Stomach (tissue), 9 donors: Measurements from ENCODE around the gene ITPR1. TPM values are rescaled to one million over a fixed set of nuclear protein-coding genes. Genes with fewer than 3 reads are reported as not detected.

ENCODE experiments used
- DNase-seq, 2 donors: peaks; one replicate each; pipeline versions ENCODE4 v3.0.0 to v3.0.0-alpha.2; 2013 to 2019
- H3K27ac ChIP-seq, 5 donors: fragments of 200-600 bp in 4 of 5; sonication (generic) in 4 of 5; one replicate each; pipeline ENCODE4 v1.5.1; 2013 to 2019; ENCODE audit warnings: mild to moderate bottlenecking in 1 of 5, moderate library complexity in 1 of 5
- H3K27me3 ChIP-seq, 3 donors: fragments of 200-600 bp; sonication (generic); one replicate each; pipeline ENCODE4 v1.5.1; 2017 to 2019; ENCODE audit warnings: mixed run types in 1 of 3
- H3K36me3 ChIP-seq, 4 donors: fragments of 200-600 bp; sonication (generic); 1 replicate in 3 of 4; 2 replicates in 1 of 4; pipeline ENCODE4 v1.5.1; 2016 to 2019
- H3K4me1 ChIP-seq, 4 donors: fragments of 200-600 bp; sonication (generic); one replicate each; pipeline ENCODE4 v1.5.1; 2016 to 2019
- H3K4me3 ChIP-seq, 4 donors: fragments of 200-600 bp; sonication (generic) in 3 of 4; one replicate each; pipeline ENCODE4 v1.5.1; 2016 to 2019; ENCODE audit warnings: mild to moderate bottlenecking in 1 of 4
- H3K9me3 ChIP-seq, 4 donors: fragments of 200-600 bp; sonication (generic); one replicate each; pipeline ENCODE4 v1.5.1; 2016 to 2019
- CTCF ChIP-seq, 7 experiments: fragments of 450-650 bp in 4 of 7; fragments of 200-600 bp in 3 of 7; sonication (generic) in 3 of 7; IDR thresholded peaks; one replicate each; pipeline ENCODE4 v1.5.1; 2016 to 2019; ENCODE audit warnings: antibody characterized with exemption in 7 of 7, control low read depth in 2 of 7, mild to moderate bottlenecking in 1 of 7
- EP300 ChIP-seq: sonication (generic); formaldehyde crosslinking; IDR thresholded peaks from one replicate; pipeline ENCODE4 v1.6.1; 2017; ENCODE audit warnings: antibody characterized with exemption
- POLR2A ChIP-seq, 4 donors: fragments of 450-650 bp; IDR thresholded peaks; one replicate each; pipeline ENCODE4 v1.6.1; 2016; ENCODE audit warnings: antibody characterized with exemption in 4 of 4, control low read depth in 2 of 4, mild to moderate bottlenecking in 1 of 4, moderate library complexity in 1 of 4
- POLR2AphosphoS5 ChIP-seq, 3 donors: sonication (generic); formaldehyde crosslinking; IDR thresholded peaks; one replicate each; pipeline ENCODE4 v1.6.1; 2016; ENCODE audit warnings: antibody characterized with exemption in 3 of 3
- WGBS, 5 donors: extraction: QIAGEN DNeasy Blood & Tissue Kit in 3 of 5; methylation state at CpG; one replicate each; pipeline versions ENCODE4 v1.1.5 to v1.1.7; 2013 to 2018; 5-methylcytosine and 5-hydroxymethylcytosine counted together
- intact Hi-C: fragments of 100-400 bp; cut with DNase I; formaldehyde crosslinking; loops from one replicate; pipeline ENCODE4 v1.15.1; 2023; ENCODE audit warnings: low total_unique reads
- polyA plus RNA-seq, 3 donors: library from polyadenylated mRNA; stranded (reverse); fragments of 200-250 nt; gene quantifications; one replicate each; pipeline ENCODE4 v1.2.3, GENCODE V29; 2013
- total RNA-seq, 5 donors: library from RNA; depleted of rRNA; stranded (reverse); fragments of >200 nt; gene quantifications; one replicate each; pipeline versions ENCODE4 v1.1.0 to v1.2.3, GENCODE V29; 2014 to 2016
- donor health status: healthy with polysubstance abuse.
- donor health status: Bipolar disorder and iron deficiency.
- donor health status: healthy.

Gene ITPR1
- total and polyA plus RNA-seq, 8 donors = 6.6 to 192 (median 32.9) TPM

GRCh38 chr3:4571690-4572334 lies 78.7 kb downstream of the ITPR1 start:
- no peak for TF ChIP-seq POLR2AphosphoS5 (IDR thresholded peaks at IDR 0.05)
- TF ChIP-seq CTCF (IDR thresholded peaks at IDR 0.05) = peak in 1 of 7 experiments; percentile 12
- TF ChIP-seq POLR2A (IDR thresholded peaks at IDR 0.05) = no peak
- TF ChIP-seq EP300 = no peak
- Histone ChIP-seq H3K4me3 (no peak overlapping the region), H3K9me3 (no peaks in the 10 kb centered on the region), H3K27me3 (no peaks in the 10 kb centered on the region), H3K27ac (no peak overlapping the region), H3K4me1 (peaks cover 0 to 16% (median under 1%) of the 10 kb centered on the region in 4 donors), H3K36me3 (no peaks in the 10 kb centered on the region)
- DNase-seq = no peak
- intact Hi-C loops = no loop called here
- WGBS, 5 donors = 76 to 86% (median 81%) methylated on average over 1 of the region's 1 CpG

GRCh38 chr3:4573153-4573552 lies 80.0 kb downstream of the ITPR1 start:
- H3K27ac ChIP-seq = no peak overlapping the region
- no peaks in the 10 kb centered on the region for H3K27me3 ChIP-seq
- TF ChIP-seq CTCF (IDR thresholded peaks at IDR 0.05) = no peak
- TF ChIP-seq EP300 = no peak
- TF ChIP-seq POLR2AphosphoS5 (IDR thresholded peaks at IDR 0.05) = no peak
- TF ChIP-seq POLR2A (IDR thresholded peaks at IDR 0.05) = no peak
- DNase-seq = no peak
- no peak overlapping the region for H3K4me3 ChIP-seq
- 95 to 98% (median 97%) methylated on average over 2 of the region's 2 CpGs for WGBS, 5 donors
- H3K9me3 ChIP-seq = no peaks in the 10 kb centered on the region
- no peaks in the 10 kb centered on the region for H3K36me3 ChIP-seq
- intact Hi-C loops = no loop called here
- peaks cover 0 to 16% (median 0%) of the 10 kb centered on the region in 4 donors for H3K4me1 ChIP-seq

- H3K9me3 ChIP-seq = no peaks in the 10 kb centered on the region
- H3K27ac ChIP-seq = peak overlapping the region in 1 of 5 donors; percentile 23
- 84 to 92% (median 89%) methylated on average over 6 of the region's 6 CpGs for WGBS, 5 donors
- H3K4me1 ChIP-seq = peaks cover 0 to 12% (median 0%) of the 10 kb centered on the region in 4 donors
- no peaks in the 10 kb centered on the region for H3K27me3 ChIP-seq
- intact Hi-C loops = no loop called here
- H3K36me3 ChIP-seq = no peaks in the 10 kb centered on the region
- TF ChIP-seq POLR2A (IDR thresholded peaks at IDR 0.05) = no peak
- TF ChIP-seq EP300 = no peak
- no peak overlapping the region for H3K4me3 ChIP-seq
- DNase-seq = no peak
Measured at GRCh38 chr3:4574426-4574965, 81.3 kb downstream of the ITPR1 start.

GRCh38 chr3:4575381-4575780 lies 82.2 kb downstream of the ITPR1 start:
- no peak for TF ChIP-seq POLR2AphosphoS5 (IDR thresholded peaks at IDR 0.05)
- no peak for TF ChIP-seq CTCF (IDR thresholded peaks at IDR 0.05)
- TF ChIP-seq EP300 = no peak
- no peak for TF ChIP-seq POLR2A (IDR thresholded peaks at IDR 0.05)
- no peaks in the 10 kb centered on the region for H3K36me3 ChIP-seq
- DNase-seq = no peak
- H3K9me3 ChIP-seq = no peaks in the 10 kb centered on the region
- intact Hi-C loops = no loop called here
- peaks cover 0 to 7% (median 0%) of the 10 kb centered on the region in 4 donors for H3K4me1 ChIP-seq
- H3K27me3 ChIP-seq = no peaks in the 10 kb centered on the region
- H3K27ac ChIP-seq = peak overlapping the region in 2 of 5 donors; percentile 23 to 66
- no peak overlapping the region for H3K4me3 ChIP-seq

GRCh38 chr3:4577721-4578120 lies 84.6 kb downstream of the ITPR1 start:
- Histone ChIP-seq H3K4me3 (no peak overlapping the region), H3K27ac (no peak overlapping the region), H3K27me3 (no peaks in the 10 kb centered on the region), H3K9me3 (no peaks in the 10 kb centered on the region), H3K36me3 (no peaks in the 10 kb centered on the region), H3K4me1 (peaks cover 0 to 24% (median 11%) of the 10 kb centered on the region in 4 donors)
- DNase-seq = no peak
- TF ChIP-seq POLR2AphosphoS5 (IDR thresholded peaks at IDR 0.05) (no peak), POLR2A (IDR thresholded peaks at IDR 0.05) (no peak), CTCF (IDR thresholded peaks at IDR 0.05) (no peak), EP300 (no peak)
- WGBS, 5 donors = 78 to 89% (median 85%) methylated on average over 3 of the region's 3 CpGs
- intact Hi-C loops = no loop called here
